Activated CD4-positive, alpha-beta T cell treated with anti-CD3 and anti-CD28 coated beads, Interleukin-2, amount 50 U/mL, for 16 hours (primary cell): ENCODE results near the gene CCNO.

ENCODE experiments used
- DNase-seq: peaks from one replicate; pipeline ENCODE4 v3.0.0-alpha.2; 2020

The CCNO gene

GRCh38 chr5:55222985-55223811 lies 10.2 kb downstream of the CCNO start:
- DNase-seq = no peak

- no peak for DNase-seq
Measured at GRCh38 chr5:55222092-55222984, 11.1 kb downstream of the CCNO start.

- DNase-seq = no peak
Measured at GRCh38 chr5:55220433-55221185, 12.8 kb downstream of the CCNO start.

GRCh38 chr5:55219770-55220169 lies 13.6 kb downstream of the CCNO start:
- DNase-seq = no peak

GRCh38 chr5:55218967-55219366 lies 14.4 kb downstream of the CCNO start:
- no peak for DNase-seq

- DNase-seq = no peak
Measured at GRCh38 chr5:55211184-55211874, 22.1 kb downstream of the CCNO start.

GRCh38 chr5:55205001-55205400 lies 28.4 kb downstream of the CCNO start:
- no peak for DNase-seq

GRCh38 chr5:55191165-55191564 lies 42.2 kb downstream of the CCNO start:
- no peak for DNase-seq

GRCh38 chr5:55188656-55189540 lies 44.5 kb downstream of the CCNO start:
- DNase-seq = no peak

- DNase-seq = no peak
Measured at GRCh38 chr5:55187370-55187769, 46.0 kb downstream of the CCNO start.
